Ascending aorta (tissue), 2 donors: ENCODE data around the gene ZNF235. TPM values are rescaled to one million over a fixed set of nuclear protein-coding genes. Genes with fewer than 3 reads are reported as not detected.
"Not testable (repeated sequence)": the region's sequence is repeated elsewhere in the genome, so short reads cannot be mapped to it uniquely, and the experiment has no call there.

Source experiments
- DNase-seq, 2 donors: peaks; one replicate each; pipeline ENCODE4 v3.0.0-alpha.2; 2019; ENCODE audit warnings: low spot score in 2 of 2
- H3K27ac ChIP-seq, 2 donors: fragments of 200-600 bp; sonication (generic); one replicate each; pipeline ENCODE4 v1.5.1; 2016 to 2017; ENCODE audit warnings: mild to moderate bottlenecking in 1 of 2
- H3K27me3 ChIP-seq: fragments of 200-600 bp; sonication (generic); one replicate; pipeline ENCODE4 v1.5.1; 2017
- H3K36me3 ChIP-seq, 2 donors: fragments of 200-600 bp; sonication (generic); one replicate each; pipeline ENCODE4 v1.5.1; 2016
- H3K4me1 ChIP-seq, 2 donors: fragments of 200-600 bp; sonication (generic); one replicate each; pipeline ENCODE4 v1.5.1; 2016 to 2017; ENCODE audit warnings: mild to moderate bottlenecking in 1 of 2
- H3K4me3 ChIP-seq, 2 donors: fragments of 200-600 bp; sonication (generic); one replicate each; pipeline ENCODE4 v1.5.1; 2016 to 2017; ENCODE audit warnings: mild to moderate bottlenecking in 1 of 2
- H3K9me3 ChIP-seq, 2 donors: fragments of 200-600 bp; sonication (generic); one replicate each; pipeline ENCODE4 v1.5.1; 2016
- CTCF ChIP-seq, 3 experiments: fragments of 200-600 bp in 2 of 3; fragments of 450-650 bp in 1 of 3; sonication (generic) in 2 of 3; IDR thresholded peaks; one replicate each; pipeline ENCODE4 v1.5.1; 2016 to 2019; ENCODE audit warnings: antibody characterized with exemption in 3 of 3, mild to moderate bottlenecking in 1 of 3, moderate library complexity in 1 of 3
- intact Hi-C: fragments of 100-400 bp; cut with DNase I; formaldehyde crosslinking; loops from one replicate; pipeline ENCODE4 v1.15.1; 2023
- total RNA-seq: library from RNA; depleted of rRNA; stranded (reverse); fragments of >200 nt; gene quantifications from one replicate; pipeline ENCODE4 v1.1.0, GENCODE V29; 2016

The ZNF235 gene
- total RNA-seq, result 6.6 TPM

- intact Hi-C loops, result loop anchor here (1.0 to 10.0 kb wide), 6 partner anchors 52 to 772 kb away; partner anchors contain the start of genes ZNF112, ZNF155, ZNF225 and ZNF227
- Histone ChIP-seq H3K36me3 (peaks cover 17 to 29% of the 10 kb centered on the region in 2 donors), H3K4me3 (peak within 1 kb of the TSS; percentile 81 to 83), H3K27ac (peak within 1 kb of the TSS; percentile 76 to 83), H3K27me3 (no peaks in the 10 kb centered on the region), H3K4me1 (no peaks in the 10 kb centered on the region), H3K9me3 (peaks cover 0 to 33% of the 10 kb centered on the region in 2 donors)
- peak; percentile 74 to 96 for DNase-seq
- TF ChIP-seq CTCF (IDR thresholded peaks at IDR 0.05), result no peak
Observed at GRCh38 chr19:44304659-44305193, at the start of gene ZNF235. ZNF235 (minus strand) TSS chr19:44305025; CDS start chr19:44303404, 1,621 bp downstream.

GRCh38 chr19:44346556-44346955 is 41.7 kb upstream of the ZNF235 start:
- H3K9me3 ChIP-seq, result peaks cover 86 to 99% of the 10 kb centered on the region in 2 donors
- intact Hi-C loops, result no loop called here
- no peak for DNase-seq

GRCh38 chr19:44345959-44346358 is 41.1 kb upstream of the ZNF235 start:
- no peak for DNase-seq
- H3K4me1 ChIP-seq, result no peaks in the 10 kb centered on the region
- intact Hi-C loops, result no loop called here

More at GRCh38 chr19:44346556-44346955, 41.7 kb upstream of the ZNF235 start:
- H3K4me1 ChIP-seq, result no peaks in the 10 kb centered on the region
- no peak overlapping the region for H3K27ac ChIP-seq
- peaks cover 21 to 47% of the 10 kb centered on the region in 2 donors for H3K36me3 ChIP-seq
- TF ChIP-seq CTCF (IDR thresholded peaks at IDR 0.05), result no peak
- no peak overlapping the region for H3K4me3 ChIP-seq
- H3K27me3 ChIP-seq, result no peaks in the 10 kb centered on the region

GRCh38 chr19:44344255-44344654 is 39.4 kb upstream of the ZNF235 start:
- H3K9me3 ChIP-seq, result peaks cover 73 to 99% of the 10 kb centered on the region in 2 donors
- intact Hi-C loops, result no loop called here
- H3K36me3 ChIP-seq, result peaks cover 39 to 57% of the 10 kb centered on the region in 2 donors
- no peaks in the 10 kb centered on the region for H3K27me3 ChIP-seq
- no peaks in the 10 kb centered on the region for H3K4me1 ChIP-seq
- DNase-seq, result no peak
- H3K27ac ChIP-seq, result no peak overlapping the region
- no peak for TF ChIP-seq CTCF (IDR thresholded peaks at IDR 0.05)
- H3K4me3 ChIP-seq, result no peak overlapping the region

More at GRCh38 chr19:44345959-44346358, 41.1 kb upstream of the ZNF235 start:
- Histone ChIP-seq H3K4me3 (no peak overlapping the region), H3K27ac (no peak overlapping the region), H3K27me3 (no peaks in the 10 kb centered on the region), H3K9me3 (peaks cover 80 to 99% of the 10 kb centered on the region in 2 donors), H3K36me3 (peaks cover 22 to 53% of the 10 kb centered on the region in 2 donors)
- no peak for TF ChIP-seq CTCF (IDR thresholded peaks at IDR 0.05)

- no peak for TF ChIP-seq CTCF (IDR thresholded peaks at IDR 0.05)
- Histone ChIP-seq H3K9me3 (peaks cover 52 to 96% of the 10 kb centered on the region in 2 donors), H3K27me3 (no peaks in the 10 kb centered on the region), H3K36me3 (peaks cover 52 to 80% of the 10 kb centered on the region in 2 donors), H3K27ac (no peak overlapping the region), H3K4me3 (no peak overlapping the region), H3K4me1 (no peaks in the 10 kb centered on the region)
- DNase-seq, result no peak
- intact Hi-C loops, result no loop called here
Observed at GRCh38 chr19:44341794-44342193, 37.0 kb upstream of the ZNF235 start.

- Histone ChIP-seq H3K36me3 (peaks cover 90 to 98% of the 10 kb centered on the region in 2 donors), H3K9me3 (peaks cover 40 to 97% of the 10 kb centered on the region in 2 donors)
- DNase-seq, H3K4me1 ChIP-seq, H3K27ac ChIP-seq, intact Hi-C loops, H3K27me3 ChIP-seq, H3K4me3 ChIP-seq: not testable (repeated sequence)
Observed at GRCh38 chr19:44334639-44335038, 29.8 kb upstream of the ZNF235 start.
